Effector memory CD4-positive, alpha-beta T cell (primary cell): ENCODE measurements around the gene TBATA.

Experiments used
- DNase-seq, 3 donors: peaks; one replicate each; pipeline ENCODE4 v3.0.0-alpha.2; 2020
- H3K27ac ChIP-seq: 2 replicates; pipeline ENCODE4 v1.7.0; 2013; ENCODE audit warnings: mild to moderate bottlenecking, low read length, moderate library complexity; ENCODE audit not compliant: insufficient read depth, poor library complexity, severe bottlenecking
- H3K27me3 ChIP-seq: replicated peaks from 2 replicates; pipeline ENCODE4 v1.7.0; 2013; ENCODE audit warnings: mild to moderate bottlenecking, low read length; ENCODE audit not compliant: insufficient read depth, control insufficient read depth, poor library complexity, severe bottlenecking
- H3K36me3 ChIP-seq: 2 replicates; pipeline ENCODE4 v1.7.0; 2013; ENCODE audit warnings: mild to moderate bottlenecking, low read length, moderate library complexity; ENCODE audit not compliant: control insufficient read depth, insufficient read depth
- H3K4me1 ChIP-seq: 2 replicates; pipeline ENCODE4 v1.7.0; 2013; ENCODE audit warnings: low read length, mild to moderate bottlenecking; ENCODE audit not compliant: control insufficient read depth, insufficient read depth, poor library complexity, severe bottlenecking
- H3K4me3 ChIP-seq: 2 replicates; pipeline ENCODE4 v1.7.0; 2013; ENCODE audit warnings: low read length, low read depth, mild to moderate bottlenecking; ENCODE audit not compliant: insufficient read depth, poor library complexity, severe bottlenecking
- H3K9me3 ChIP-seq: 2 replicates; pipeline ENCODE4 v1.7.0; 2013; ENCODE audit warnings: mild to moderate bottlenecking, low read length, moderate library complexity; ENCODE audit not compliant: control insufficient read depth

The TBATA gene

DNA sequence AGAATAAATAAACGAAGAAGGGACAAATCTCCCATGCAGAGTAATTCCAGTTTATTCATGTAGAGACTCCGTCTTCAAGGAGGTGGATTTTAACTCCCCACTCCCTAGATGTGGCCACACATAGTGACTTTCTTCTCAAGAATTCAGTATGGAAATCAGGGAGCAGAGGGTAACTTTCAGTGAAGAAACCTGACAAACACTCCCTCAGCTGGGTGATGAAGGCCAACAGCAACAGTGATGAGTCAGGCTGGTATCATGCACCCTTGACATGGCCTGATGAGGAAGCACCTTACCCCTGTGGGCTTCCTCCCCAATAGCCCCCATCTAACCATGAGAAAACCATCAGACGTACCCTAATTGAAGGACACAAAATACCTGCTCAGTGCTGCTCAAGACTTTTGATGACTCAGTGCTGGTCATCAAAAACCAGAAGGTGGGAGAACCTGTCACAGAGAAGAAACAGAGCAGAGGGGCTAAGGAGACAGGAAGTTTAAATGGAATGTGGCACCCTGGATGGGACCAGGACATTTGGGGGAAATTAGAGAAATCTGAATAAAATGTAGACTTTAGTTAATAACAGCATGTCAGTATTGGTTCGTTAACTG is 62.3 kb downstream of the TBATA start:
- no peak for DNase-seq
- Histone ChIP-seq H3K9me3 (no peaks in the 10 kb centered on the region), H3K4me3 (no peak overlapping the region), H3K4me1 (no peaks in the 10 kb centered on the region), H3K27me3 (no peaks in the 10 kb centered on the region), H3K36me3 (no peaks in the 10 kb centered on the region), H3K27ac (no peak overlapping the region)
